Measurements from ENCODE around the gene PRKAA2. TPM values are rescaled to one million over a fixed set of nuclear protein-coding genes. Genes with fewer than 3 reads are reported as not detected.

PRKAA2 gene
- total and polyA plus RNA-seq, 8 donors: 1.4 to 5.1 (median 3.9) TPM

DNA sequence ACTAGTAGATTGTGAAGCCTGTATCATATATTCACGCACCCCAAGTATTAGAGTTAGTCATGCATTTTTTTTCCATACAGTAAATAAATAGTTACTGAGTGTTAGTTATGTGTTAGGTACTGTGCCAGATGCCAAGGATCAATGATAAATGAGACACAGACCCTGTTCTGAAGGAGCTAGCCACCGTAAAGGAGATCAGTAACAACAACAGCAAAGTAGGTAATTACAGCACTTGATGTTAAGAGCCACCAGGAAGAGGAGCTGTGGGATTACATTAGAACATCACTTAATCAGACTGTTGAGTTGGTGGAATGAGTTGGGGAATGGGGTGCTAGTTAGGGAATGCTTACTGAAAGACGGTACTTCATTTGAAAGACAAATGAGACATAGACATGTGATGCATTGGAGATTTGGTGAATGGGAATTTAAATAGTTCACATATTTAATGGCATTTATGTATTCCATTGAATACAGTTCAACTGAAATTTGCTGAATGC lies 21.0 kb downstream of the PRKAA2 start:
- H3K9me3 ChIP-seq: no peaks in the 10 kb centered on the region
- TF ChIP-seq CTCF (IDR thresholded peaks at IDR 0.05): no peak
- H3K27ac ChIP-seq: no peak overlapping the region
- no peaks in the 10 kb centered on the region for H3K4me1 ChIP-seq
- DNase-seq (no peak), ATAC-seq (no peak)
- intact Hi-C loops (cut with DNase I): no loop called here
- H3K36me3 ChIP-seq: no peaks in the 10 kb centered on the region
- H3K27me3 ChIP-seq: no peaks in the 10 kb centered on the region
- no peak overlapping the region for H3K4me3 ChIP-seq

DNA sequence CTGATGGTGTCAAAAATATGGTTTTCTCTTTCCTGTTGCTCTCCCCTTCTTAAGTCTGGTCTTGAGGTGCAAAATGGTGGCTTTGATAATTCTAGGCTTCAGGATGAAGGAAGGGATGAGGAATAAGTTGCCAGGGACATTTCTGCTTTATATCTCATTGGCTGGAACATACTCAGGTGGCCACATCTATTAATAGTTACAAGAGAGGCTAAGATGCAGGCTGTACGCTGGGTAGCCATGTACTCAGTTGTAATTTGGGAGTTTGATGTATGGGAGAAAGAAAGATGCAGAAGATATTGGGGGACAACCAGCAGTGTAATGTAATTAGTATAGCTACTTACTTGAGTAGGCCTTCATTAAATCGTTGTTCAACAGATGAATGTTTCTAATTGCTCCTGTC lies 25.2 kb downstream of the PRKAA2 start:
- no peaks in the 10 kb centered on the region for H3K4me1 ChIP-seq
- no peak for DNase-seq
- ATAC-seq: no peak
- intact Hi-C loops (cut with DNase I): no loop called here
- no peaks in the 10 kb centered on the region for H3K27me3 ChIP-seq
- no peak overlapping the region for H3K4me3 ChIP-seq
- H3K27ac ChIP-seq: no peak overlapping the region
- H3K36me3 ChIP-seq: no peaks in the 10 kb centered on the region
- no peaks in the 10 kb centered on the region for H3K9me3 ChIP-seq
- no peak for TF ChIP-seq CTCF (IDR thresholded peaks at IDR 0.05)

- no peak for TF ChIP-seq CTCF (IDR thresholded peaks at IDR 0.05)
- ATAC-seq: no peak
These were observed 26.0 kb downstream of the PRKAA2 start for GRCh38 chr1:56671085-56671484.

DNA sequence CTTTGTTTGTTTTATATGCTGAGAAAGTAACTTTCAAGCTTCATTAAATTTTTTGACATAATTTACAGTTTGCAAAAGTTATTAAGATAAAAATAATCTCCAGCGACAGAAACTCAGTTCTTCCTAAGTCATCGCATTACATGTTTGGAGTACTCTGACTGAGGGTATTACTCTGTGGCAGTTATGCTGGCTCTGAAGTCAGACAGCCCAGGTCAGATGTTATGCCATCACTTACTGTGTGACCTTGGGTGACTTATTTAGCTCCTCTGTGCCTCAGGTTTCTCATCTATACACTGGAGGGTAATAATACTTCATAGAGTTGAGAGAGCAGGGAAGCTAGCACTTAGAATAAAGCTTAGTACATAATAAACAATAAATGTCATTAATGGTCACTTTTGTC lies 26.4 kb downstream of the PRKAA2 start:
- Histone ChIP-seq H3K9me3 (no peaks in the 10 kb centered on the region), H3K4me3 (no peak overlapping the region), H3K27me3 (no peaks in the 10 kb centered on the region), H3K36me3 (no peaks in the 10 kb centered on the region), H3K27ac (no peak overlapping the region), H3K4me1 (no peaks in the 10 kb centered on the region)
- intact Hi-C loops (cut with DNase I): no loop called here
- no peak for DNase-seq
- no peak for TF ChIP-seq CTCF (IDR thresholded peaks at IDR 0.05)
- no peak for ATAC-seq

More at GRCh38 chr1:56671085-56671484, 26.0 kb downstream of the PRKAA2 start:
- Histone ChIP-seq H3K4me3 (no peak overlapping the region), H3K27ac (no peak overlapping the region), H3K4me1 (no peaks in the 10 kb centered on the region), H3K36me3 (no peaks in the 10 kb centered on the region), H3K27me3 (no peaks in the 10 kb centered on the region), H3K9me3 (no peaks in the 10 kb centered on the region)
- intact Hi-C loops (cut with DNase I): no loop called here
- DNase-seq: no peak

GRCh38 chr1:56672579-56672978 lies 27.5 kb downstream of the PRKAA2 start:
- H3K27ac ChIP-seq: no peak overlapping the region
- no peak overlapping the region for H3K4me3 ChIP-seq
- ATAC-seq: no peak
- DNase-seq: no peak
- TF ChIP-seq CTCF (IDR thresholded peaks at IDR 0.05): no peak
- intact Hi-C loops (cut with DNase I): no loop called here
- H3K36me3 ChIP-seq: no peaks in the 10 kb centered on the region
- H3K27me3 ChIP-seq: no peaks in the 10 kb centered on the region
- no peaks in the 10 kb centered on the region for H3K4me1 ChIP-seq
- no peaks in the 10 kb centered on the region for H3K9me3 ChIP-seq
